Neuronal stem cell (in vitro differentiated cells): ENCODE data around the gene HSD17B8.

Source experiments
- DNase-seq: peaks from one replicate; pipeline ENCODE4 v3.0.0-alpha.2; 2013; ENCODE audit warnings: low spot score
- H2AFZ ChIP-seq: one replicate; pipeline ENCODE4 v1.6.1; 2013; ENCODE audit warnings: mild to moderate bottlenecking, low read length, inconsistent platforms
- H2AK5ac ChIP-seq: 2 replicates; pipeline ENCODE4 v1.6.1; 2013; ENCODE audit warnings: low read depth, mild to moderate bottlenecking, inconsistent platforms, low read length, moderate library complexity, mixed read lengths
- H2BK120ac ChIP-seq: 2 replicates; pipeline ENCODE4 v1.6.1; 2013; ENCODE audit warnings: low read depth, mild to moderate bottlenecking, inconsistent platforms, low read length, moderate library complexity, mixed read lengths
- H2BK12ac ChIP-seq: one replicate; pipeline ENCODE4 v1.6.1; 2013; ENCODE audit warnings: low read length, inconsistent platforms
- H2BK15ac ChIP-seq: 2 replicates; pipeline ENCODE4 v1.6.1; 2013; ENCODE audit warnings: mild to moderate bottlenecking, low read length, inconsistent platforms, mixed read lengths
- H2BK5ac ChIP-seq: one replicate; pipeline ENCODE4 v1.6.1; 2013; ENCODE audit warnings: inconsistent platforms, mild to moderate bottlenecking, low read length, moderate library complexity
- H3K14ac ChIP-seq: one replicate; pipeline ENCODE4 v1.6.1; 2013; ENCODE audit warnings: low read length, inconsistent platforms
- H3K18ac ChIP-seq: 2 replicates; pipeline ENCODE4 v1.6.1; 2013; ENCODE audit warnings: low read length, inconsistent platforms
- H3K23ac ChIP-seq: 2 replicates; pipeline ENCODE4 v1.6.1; 2013; ENCODE audit warnings: low read depth, mild to moderate bottlenecking, mixed read lengths, low read length, inconsistent platforms; ENCODE audit not compliant: poor library complexity
- H3K27ac ChIP-seq: replicated peaks from 3 replicates; pipeline ENCODE4 v1.5.1; 2013; ENCODE audit warnings: low read length, inconsistent platforms
- H3K27me3 ChIP-seq, 3 experiments: 2 replicates each; pipeline ENCODE4 v1.6.1; 2013; ENCODE audit warnings: low read length in 3 of 3, mild to moderate bottlenecking in 2 of 3, inconsistent platforms in 1 of 3, low read depth in 1 of 3, mixed read lengths in 1 of 3, moderate library complexity in 1 of 3; ENCODE audit not compliant: control insufficient read depth in 3 of 3, insufficient read depth in 3 of 3
- H3K36me3 ChIP-seq, 2 donors: replicated peaks in 1 of 2; 2 replicates each; pipeline ENCODE4 v1.6.1; 2013; ENCODE audit warnings: low read length in 2 of 2; ENCODE audit not compliant: control insufficient read depth in 2 of 2, insufficient read depth in 2 of 2
- H3K4ac ChIP-seq: 2 replicates; pipeline ENCODE4 v1.6.1; 2013; ENCODE audit warnings: inconsistent platforms, mild to moderate bottlenecking, low read length, moderate library complexity
- H3K4me1 ChIP-seq, 2 donors: 1 replicate in 1 of 2; 2 replicates in 1 of 2; pipeline ENCODE4 v1.6.1; 2013; ENCODE audit warnings: low read length in 2 of 2, low read depth in 1 of 2; ENCODE audit not compliant: control insufficient read depth in 2 of 2, insufficient read depth in 1 of 2
- H3K4me2 ChIP-seq: one replicate; pipeline ENCODE4 v1.6.1; 2013; ENCODE audit warnings: mild to moderate bottlenecking, low read length, inconsistent platforms; ENCODE audit not compliant: insufficient read depth, poor library complexity, severe bottlenecking
- H3K4me3 ChIP-seq, 2 donors: 2 replicates each; pipeline ENCODE4 v1.5.1; 2013; ENCODE audit warnings: low read length in 2 of 2, mild to moderate bottlenecking in 2 of 2, inconsistent platforms in 1 of 2, moderate library complexity in 1 of 2
- H3K79me1 ChIP-seq: one replicate; pipeline ENCODE4 v1.6.1; 2013; ENCODE audit warnings: low read depth, mild to moderate bottlenecking, inconsistent platforms, low read length, moderate library complexity
- H3K9ac ChIP-seq: one replicate; pipeline ENCODE4 v1.6.1; 2013; ENCODE audit warnings: mild to moderate bottlenecking, low read depth, low read length, inconsistent platforms; ENCODE audit not compliant: poor library complexity
- H3K9me3 ChIP-seq, 2 donors: replicated peaks in 1 of 2; 2 replicates each; pipeline versions ENCODE3 to v1.6.1; 2013; ENCODE audit warnings: low read length in 2 of 2, mild to moderate bottlenecking in 2 of 2, inconsistent platforms in 1 of 2, low read depth in 1 of 2, mixed read lengths in 1 of 2, moderate library complexity in 1 of 2; ENCODE audit not compliant: control insufficient read depth in 2 of 2, insufficient read depth in 1 of 2
- H4K8ac ChIP-seq: one replicate; pipeline ENCODE4 v1.6.1; 2013; ENCODE audit warnings: low read depth, mild to moderate bottlenecking, inconsistent platforms, low read length, moderate library complexity
- H4K91ac ChIP-seq: one replicate; pipeline ENCODE4 v1.6.1; 2013; ENCODE audit warnings: low read length, low read depth, mild to moderate bottlenecking, inconsistent platforms; ENCODE audit not compliant: poor library complexity
- WGBS, 2 donors: extraction: QIAGEN DNeasy Blood & Tissue Kit; methylation state at CpG; one replicate each; pipeline ENCODE4 v1.1.7; 2013; ENCODE audit warnings: missing lambda C conversion rate in 2 of 2, mixed read lengths in 1 of 2; ENCODE audit not compliant: insufficient read length in 2 of 2, insufficient replicate concordance in 1 of 2; ENCODE audit errors: extremely low coverage in 2 of 2; 5-methylcytosine and 5-hydroxymethylcytosine counted together

HSD17B8 gene

DNA sequence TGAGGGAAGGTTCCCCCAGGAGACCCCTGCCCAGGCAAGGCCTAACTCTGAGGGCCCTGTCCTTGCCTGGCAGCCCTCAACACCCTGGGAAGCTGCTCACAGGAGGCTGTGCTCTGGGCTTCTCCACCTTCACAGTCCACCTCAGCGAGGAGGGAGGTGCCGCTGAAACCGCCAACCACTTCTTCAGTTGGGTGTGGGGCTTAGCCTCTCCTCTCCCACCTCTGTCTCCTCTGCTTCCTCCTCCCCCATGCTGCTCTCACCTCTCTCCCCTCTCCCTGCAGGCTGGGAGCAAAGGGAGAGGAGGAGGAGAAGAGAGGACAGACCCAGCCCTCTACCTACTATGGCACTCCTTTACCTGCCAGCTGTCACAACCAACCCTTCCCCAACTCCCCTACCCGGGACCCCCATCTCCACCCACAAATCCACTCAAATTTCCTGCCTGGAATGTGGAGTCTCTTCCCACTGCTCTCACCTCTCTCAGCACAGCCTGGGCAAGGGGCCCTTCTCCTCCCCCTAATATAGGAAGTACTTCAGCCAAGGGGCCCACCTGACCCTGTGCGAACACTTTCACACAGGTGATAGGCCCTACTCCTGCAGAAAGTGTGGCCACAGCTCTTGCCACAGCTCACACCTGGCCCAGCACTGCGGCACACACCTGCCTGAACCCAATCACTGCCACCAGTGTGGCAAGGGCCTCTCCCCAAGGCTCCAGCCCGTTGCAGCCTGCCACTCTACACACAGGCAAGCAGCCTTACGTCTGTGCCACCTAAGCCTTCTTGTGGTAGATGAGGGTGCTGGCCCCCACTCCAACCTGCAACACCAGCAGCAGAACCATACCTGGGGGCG lies 11.0 kb downstream of the HSD17B8 start:
- peaks cover 0 to 26% (median 0%) of the 10 kb centered on the region in 3 experiments for H3K27me3 ChIP-seq
- H2BK15ac ChIP-seq = peak overlapping the region; percentile 47
- no peak overlapping the region for H2BK5ac ChIP-seq
- H2BK120ac ChIP-seq = no peak overlapping the region
- H3K9ac ChIP-seq = no peak overlapping the region
- H4K91ac ChIP-seq = no peak overlapping the region
- WGBS, 2 donors = no CpG with 5 or more reads among the region's 9 CpGs
- H3K18ac ChIP-seq = peak overlapping the region; percentile 17
- peak overlapping the region; percentile 60 for H3K14ac ChIP-seq
- DNase-seq = no peak
- H2AFZ ChIP-seq = no peak overlapping the region
- no peaks in the 10 kb centered on the region for H3K79me1 ChIP-seq
- H3K23ac ChIP-seq = peak overlapping the region; percentile 76
- no peak overlapping the region for H4K8ac ChIP-seq
- peak overlapping the region; percentile 61 for H2BK12ac ChIP-seq
- no peak overlapping the region for H3K4ac ChIP-seq
- H3K27ac ChIP-seq = no peak overlapping the region
- H3K4me2 ChIP-seq = no peak overlapping the region
- no peak overlapping the region for H3K4me3 ChIP-seq
- H3K4me1 ChIP-seq = peaks cover 12 to 33% of the 10 kb centered on the region in 2 donors
- H3K9me3 ChIP-seq = no peaks in the 10 kb centered on the region
- no peak overlapping the region for H2AK5ac ChIP-seq
- H3K36me3 ChIP-seq = peaks cover 9 to 19% of the 10 kb centered on the region in 2 donors

DNA sequence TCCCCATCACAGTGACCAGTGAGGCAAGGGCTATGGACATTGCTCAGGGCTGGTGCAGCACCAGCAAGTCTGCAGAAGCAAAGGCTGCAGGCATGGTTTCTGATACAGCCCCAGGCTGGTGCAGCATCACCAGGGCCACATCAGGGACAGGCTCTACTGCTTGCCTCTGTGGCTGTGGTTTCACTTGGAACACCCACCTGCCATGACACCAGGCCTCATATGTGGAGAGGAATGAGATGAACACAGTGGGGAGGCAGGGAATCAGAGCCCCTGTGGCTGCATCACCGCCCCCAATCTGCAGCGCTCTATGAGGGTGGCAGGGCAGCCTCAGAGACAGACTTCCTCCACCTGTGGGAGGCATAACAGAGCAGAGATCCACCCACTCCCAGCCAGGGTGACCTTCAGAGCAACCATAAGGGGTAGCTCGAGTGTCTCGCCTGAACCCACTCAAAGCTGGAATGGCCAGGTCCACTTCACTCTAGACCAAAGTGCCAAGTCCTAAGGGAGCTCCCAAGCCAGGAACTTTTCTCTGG lies 11.7 kb downstream of the HSD17B8 start:
- peaks cover 0 to 26% (median 0%) of the 10 kb centered on the region in 3 experiments for H3K27me3 ChIP-seq
- H2BK120ac ChIP-seq = no peak overlapping the region
- H3K27ac ChIP-seq = no peak overlapping the region
- peak overlapping the region; percentile 76 for H3K23ac ChIP-seq
- peak overlapping the region; percentile 17 for H3K18ac ChIP-seq
- no peak overlapping the region for H3K4me3 ChIP-seq
- no peak overlapping the region for H2BK5ac ChIP-seq
- H3K14ac ChIP-seq = peak overlapping the region; percentile 60
- peak overlapping the region; percentile 61 for H2BK12ac ChIP-seq
- no peak overlapping the region for H2AK5ac ChIP-seq
- no peaks in the 10 kb centered on the region for H3K79me1 ChIP-seq
- no peak overlapping the region for H4K8ac ChIP-seq
- peaks cover 12 to 32% of the 10 kb centered on the region in 2 donors for H3K4me1 ChIP-seq
- no peak overlapping the region for H3K9ac ChIP-seq
- peaks cover 9 to 13% of the 10 kb centered on the region in 2 donors for H3K36me3 ChIP-seq
- H3K4me2 ChIP-seq = no peak overlapping the region
- no CpG with 5 or more reads among the region's 4 CpGs for WGBS, 2 donors
- no peak overlapping the region for H4K91ac ChIP-seq
- peak overlapping the region; percentile 47 for H2BK15ac ChIP-seq
- DNase-seq = no peak
- H2AFZ ChIP-seq = no peak overlapping the region
- H3K4ac ChIP-seq = no peak overlapping the region
- H3K9me3 ChIP-seq = no peaks in the 10 kb centered on the region

DNA sequence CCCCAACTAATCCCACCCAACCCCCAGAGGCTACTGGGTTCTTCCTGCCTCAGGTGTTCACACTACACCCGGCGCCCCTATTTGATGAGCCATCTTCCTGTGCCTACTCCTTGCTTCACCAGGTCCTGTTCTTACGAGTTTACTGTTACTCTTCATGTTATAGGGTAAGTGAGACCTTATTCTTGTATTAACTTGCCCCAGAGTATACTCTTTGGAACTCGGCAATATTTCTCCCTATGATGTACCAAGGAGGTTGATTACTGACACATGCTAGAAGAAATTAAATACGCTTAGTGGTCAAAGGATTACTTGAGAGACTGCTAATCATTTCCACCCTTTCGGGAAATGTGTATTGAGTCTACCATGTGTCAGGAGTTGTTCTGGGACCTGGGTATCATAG lies 12.8 kb downstream of the HSD17B8 start:
- H3K27me3 ChIP-seq = peaks cover 0 to 26% (median 0%) of the 10 kb centered on the region in 3 experiments

DNA sequence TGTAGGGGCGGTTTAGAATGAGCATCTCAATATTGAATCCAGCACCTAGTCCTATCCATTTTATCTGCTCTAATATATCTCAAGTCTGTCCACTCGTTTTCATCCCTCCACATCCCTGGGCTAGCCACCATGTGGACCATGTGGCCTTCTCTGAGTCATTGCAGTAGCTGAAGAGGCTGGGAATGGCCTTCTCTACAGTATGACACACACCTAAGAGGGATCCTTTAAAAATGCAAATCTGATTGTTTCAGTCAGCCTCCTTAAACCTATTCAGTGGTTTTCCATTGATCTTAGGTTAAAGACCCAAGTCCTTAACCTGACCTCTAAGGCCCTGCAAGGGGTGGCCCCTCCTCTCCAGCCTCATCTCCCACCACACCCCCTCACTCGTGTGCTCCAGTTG lies 13.2 kb downstream of the HSD17B8 start:
- no peak overlapping the region for H2BK120ac ChIP-seq
- H3K18ac ChIP-seq = no peak overlapping the region
- no peak overlapping the region for H2BK15ac ChIP-seq
- H4K91ac ChIP-seq = no peak overlapping the region
- no peaks in the 10 kb centered on the region for H3K9me3 ChIP-seq
- no peaks in the 10 kb centered on the region for H3K79me1 ChIP-seq
- H3K4me1 ChIP-seq = peaks cover 10 to 26% of the 10 kb centered on the region in 2 donors
- peak overlapping the region in 1 of 2 donors; percentile 23 for H3K4me3 ChIP-seq
- no peak overlapping the region for H3K9ac ChIP-seq
- H2AFZ ChIP-seq = no peak overlapping the region
- no peak overlapping the region for H2AK5ac ChIP-seq
- no peak overlapping the region for H3K27ac ChIP-seq
- no peak overlapping the region for H2BK5ac ChIP-seq
- DNase-seq = no peak
- H2BK12ac ChIP-seq = no peak overlapping the region
- no peak overlapping the region for H4K8ac ChIP-seq
- no peak overlapping the region for H3K14ac ChIP-seq
- no peak overlapping the region for H3K23ac ChIP-seq
- no peak overlapping the region for H3K4ac ChIP-seq
- no CpG with 5 or more reads among the region's 3 CpGs for WGBS, 2 donors
- no peaks in the 10 kb centered on the region for H3K36me3 ChIP-seq
- no peak overlapping the region for H3K4me2 ChIP-seq
- peaks cover 0 to 26% (median 0%) of the 10 kb centered on the region in 3 experiments for H3K27me3 ChIP-seq

More for the DNA sequence above, 12.8 kb downstream of the HSD17B8 start:
- no peak overlapping the region for H2BK12ac ChIP-seq
- no peak overlapping the region for H2AK5ac ChIP-seq
- H3K36me3 ChIP-seq = peaks cover 2 to 3% of the 10 kb centered on the region in 2 donors
- no peak overlapping the region for H2BK5ac ChIP-seq
- DNase-seq = no peak
- H3K18ac ChIP-seq = no peak overlapping the region
- no peak overlapping the region for H2AFZ ChIP-seq
- H3K4me1 ChIP-seq = peaks cover 12 to 30% of the 10 kb centered on the region in 2 donors
- H4K8ac ChIP-seq = no peak overlapping the region
- H2BK120ac ChIP-seq = no peak overlapping the region
- no peak overlapping the region for H3K4me3 ChIP-seq
- WGBS, 2 donors = no CpG with 5 or more reads among the region's 6 CpGs
- no peak overlapping the region for H3K27ac ChIP-seq
- H3K9me3 ChIP-seq = no peaks in the 10 kb centered on the region
- no peak overlapping the region for H3K14ac ChIP-seq
- no peak overlapping the region for H3K4ac ChIP-seq
- H2BK15ac ChIP-seq = no peak overlapping the region
- H3K79me1 ChIP-seq = no peaks in the 10 kb centered on the region
- H3K9ac ChIP-seq = no peak overlapping the region
- no peak overlapping the region for H3K23ac ChIP-seq
- no peak overlapping the region for H4K91ac ChIP-seq
- no peak overlapping the region for H3K4me2 ChIP-seq
